ENCODE measurements around the gene PHLPP1.

PHLPP1 gene

GRCh38 chr18:62952807-62953206, 237.5 kb downstream of the PHLPP1 start:
- DNase-seq = no peak

- DNase-seq = no peak
Measured at GRCh38 chr18:62953663-62954062, 238.3 kb downstream of the PHLPP1 start.

- DNase-seq = no peak
Measured at GRCh38 chr18:62954366-62954765, 239.0 kb downstream of the PHLPP1 start.

GRCh38 chr18:62957885-62958472, 242.6 kb downstream of the PHLPP1 start:
- DNase-seq = peak; percentile 71

- DNase-seq = no peak
Measured at GRCh38 chr18:62959481-62959880, 244.1 kb downstream of the PHLPP1 start.

- DNase-seq = no peak
Measured at GRCh38 chr18:62963507-62963906, 248.2 kb downstream of the PHLPP1 start.

GRCh38 chr18:62964432-62964831, 249.1 kb downstream of the PHLPP1 start:
- no peak for DNase-seq

GRCh38 chr18:62967089-62967488, 251.7 kb downstream of the PHLPP1 start:
- DNase-seq = no peak

GRCh38 chr18:62973689-62974088, 258.3 kb downstream of the PHLPP1 start:
- DNase-seq = no peak

- no peak for DNase-seq
Measured at GRCh38 chr18:62974388-62974787, 259.0 kb downstream of the PHLPP1 start.

GRCh38 chr18:62974928-62975675, 259.8 kb downstream of the PHLPP1 start:
- no peak for DNase-seq

GRCh38 chr18:62975785-62976184, 260.4 kb downstream of the PHLPP1 start:
- no peak for DNase-seq

GRCh38 chr18:62976227-62976626, 260.9 kb downstream of the PHLPP1 start:
- no peak for DNase-seq

GRCh38 chr18:62977512-62977911, 262.2 kb downstream of the PHLPP1 start:
- DNase-seq = no peak

- DNase-seq = no peak
Measured at GRCh38 chr18:62978251-62979049, 263.1 kb downstream of the PHLPP1 start.

- DNase-seq = no peak
Measured at GRCh38 chr18:62979176-62979575, 263.8 kb downstream of the PHLPP1 start.

- no peak for DNase-seq
Measured at GRCh38 chr18:62979900-62980299, 264.6 kb downstream of the PHLPP1 start.

- no peak for DNase-seq
Measured at GRCh38 chr18:62981566-62981965, 266.2 kb downstream of the PHLPP1 start.

- DNase-seq = peak; percentile 80
Measured at GRCh38 chr18:62982600-62983251, 267.4 kb downstream of the PHLPP1 start.

- DNase-seq = no peak
Measured at GRCh38 chr18:62984656-62985315, 269.4 kb downstream of the PHLPP1 start.

GRCh38 chr18:62986490-62986889, 271.1 kb downstream of the PHLPP1 start:
- DNase-seq = no peak

GRCh38 chr18:62987055-62987830, 271.9 kb downstream of the PHLPP1 start:
- no peak for DNase-seq
